ENCODE results near the gene PTRHD1.

PTRHD1 gene

DNA sequence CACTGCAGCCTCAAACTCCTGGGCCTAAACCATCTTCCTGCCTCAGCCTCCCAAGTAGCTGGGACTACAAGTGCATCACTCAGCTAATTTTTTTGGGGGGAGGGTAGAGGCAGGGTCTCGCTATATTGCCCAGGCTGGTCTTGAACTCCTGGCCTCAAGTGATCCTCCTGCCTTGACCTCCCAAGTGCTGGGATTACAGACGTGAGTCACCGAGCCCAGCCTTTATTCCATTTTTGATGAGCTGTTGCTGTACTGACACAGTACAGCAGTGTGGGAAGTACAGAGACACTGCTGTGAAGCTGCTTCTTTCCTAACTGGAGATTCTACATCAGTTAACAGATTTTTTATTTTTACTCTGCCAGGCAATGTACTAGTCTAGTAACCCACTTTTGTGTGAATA is 18.8 kb downstream of the PTRHD1 start:
- POLR2A ChIA-PET: interaction anchor here (1.4 kb wide), 1 partner anchor 19 kb away, joined by 4 read pairs; the partner anchor contains the start of genes CENPO and PTRHD1
- CTCF ChIA-PET: interaction anchor here (0.6 kb wide), 1 partner anchor 54 kb away, joined by 3 read pairs; no protein-coding TSS in a partner anchor
- no peak for DNase-seq (ENCODE audit: extremely low spot score)
- TF ChIP-seq HDGF (IDR thresholded peaks at IDR 0.05; ENCODE audit: borderline replicate concordance): no peak
- no peak for TF ChIP-seq BHLHE40 (IDR thresholded peaks at IDR 0.05; ENCODE audit: borderline replicate concordance)
- TF ChIP-seq ARNT (IDR thresholded peaks at IDR 0.05): no peak
- no peak for TF ChIP-seq FOXK2 (IDR thresholded peaks at IDR 0.05)
- TF ChIP-seq ELF4 (IDR thresholded peaks at IDR 0.05): no peak
- TF ChIP-seq NFRKB (IDR thresholded peaks at IDR 0.05): no peak
- TF ChIP-seq FOXM1 (IDR thresholded peaks at IDR 0.05; ENCODE audit: borderline replicate concordance): no peak

DNA sequence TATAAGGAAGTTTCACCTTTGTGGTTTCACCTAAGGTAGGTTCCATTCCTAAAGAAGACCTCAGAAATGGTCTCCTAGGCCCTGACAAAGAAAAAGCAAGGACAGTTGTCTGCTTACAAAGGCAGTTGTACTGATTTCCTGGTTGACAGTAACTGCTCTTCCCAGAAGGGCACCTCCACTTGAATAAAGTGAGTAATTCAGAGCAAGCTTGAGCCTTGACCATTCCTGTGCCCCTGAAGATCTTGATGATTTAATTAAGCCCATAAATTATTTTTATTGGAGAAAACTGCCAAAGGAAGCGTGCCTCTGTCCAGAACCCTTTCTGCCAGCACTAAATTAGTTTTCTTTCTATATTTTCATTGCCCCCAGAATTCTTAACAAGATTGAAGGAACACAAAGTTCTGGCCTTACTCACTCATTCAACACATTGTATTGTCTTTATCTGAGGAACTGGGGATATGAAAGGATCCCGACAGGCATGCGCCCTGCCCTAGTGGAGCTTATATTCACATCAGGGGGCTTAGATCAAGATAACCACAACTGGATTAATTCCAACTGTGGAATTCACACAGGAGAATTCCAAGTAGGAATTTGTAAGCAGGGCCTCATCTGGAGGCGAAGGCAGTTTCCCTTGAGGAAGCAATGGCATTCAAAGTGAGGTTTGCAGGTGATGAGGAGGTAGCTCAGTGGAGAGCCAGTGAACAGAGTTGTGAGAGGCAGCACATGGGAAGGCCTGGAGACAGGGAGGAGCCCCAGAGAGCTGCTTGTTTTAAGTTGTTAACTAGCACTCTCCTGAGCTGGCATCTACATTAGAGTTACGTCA is 21.2 kb downstream of the PTRHD1 start:
- POLR2A ChIA-PET: interaction anchor here (1.4 to 1.9 kb wide), 2 partner anchors 10 to 19 kb away, joined by 3 to 5 read pairs; no protein-coding TSS in a partner anchor
- DNase-seq (ENCODE audit: extremely low spot score): peak; percentile 19
- TF ChIP-seq, protein P1, sequence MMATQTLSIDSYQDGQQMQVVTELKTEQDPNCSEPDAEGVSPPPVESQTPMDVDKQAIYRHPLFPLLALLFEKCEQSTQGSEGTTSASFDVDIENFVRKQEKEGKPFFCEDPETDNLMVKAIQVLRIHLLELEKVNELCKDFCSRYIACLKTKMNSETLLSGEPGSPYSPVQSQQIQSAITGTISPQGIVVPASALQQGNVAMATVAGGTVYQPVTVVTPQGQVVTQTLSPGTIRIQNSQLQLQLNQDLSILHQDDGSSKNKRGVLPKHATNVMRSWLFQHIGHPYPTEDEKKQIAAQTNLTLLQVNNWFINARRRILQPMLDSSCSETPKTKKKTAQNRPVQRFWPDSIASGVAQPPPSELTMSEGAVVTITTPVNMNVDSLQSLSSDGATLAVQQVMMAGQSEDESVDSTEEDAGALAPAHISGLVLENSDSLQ (IDR thresholded peaks at IDR 0.05): peak; percentile 77
- TF ChIP-seq FOXM1 (IDR thresholded peaks at IDR 0.05; ENCODE audit: borderline replicate concordance) (no peak), SP1 (IDR thresholded peaks at IDR 0.05) (no peak), ZNF384 (IDR thresholded peaks at IDR 0.05) (no peak)
- CTCF ChIA-PET: no interaction called here

DNA sequence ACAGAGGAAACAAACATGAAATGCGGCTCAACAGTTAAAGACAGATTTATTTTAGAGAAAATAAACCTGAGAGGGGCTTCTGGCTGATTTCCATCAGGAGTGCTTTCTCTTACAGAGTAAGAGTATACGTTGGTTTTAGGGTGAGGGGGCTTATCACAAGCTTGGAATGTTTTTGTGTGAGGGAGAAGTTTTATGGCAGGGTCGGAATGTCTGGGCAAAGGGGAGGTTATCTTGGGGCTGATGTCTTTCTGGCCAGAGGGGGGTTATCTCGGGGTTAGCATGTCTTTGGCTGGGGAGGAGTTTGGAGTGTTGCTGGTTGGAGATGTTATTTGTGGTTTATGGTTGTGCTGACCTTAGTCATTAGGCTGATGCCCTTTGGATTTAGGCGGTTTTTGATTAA is 22.1 kb downstream of the PTRHD1 start:
- ChIA-PET POLR2A (interaction anchor here (1.9 kb wide), 1 partner anchor 9 kb away, joined by 5 read pairs; no protein-coding TSS in a partner anchor), CTCF (interaction anchor here (0.6 kb wide), 1 partner anchor 43 kb away, joined by 3 read pairs; no protein-coding TSS in a partner anchor)
- no peak for TF ChIP-seq TARDBP (IDR thresholded peaks at IDR 0.05)
- no peak for TF ChIP-seq HDGF (IDR thresholded peaks at IDR 0.05; ENCODE audit: borderline replicate concordance)
- TF ChIP-seq FOXM1 (IDR thresholded peaks at IDR 0.05; ENCODE audit: borderline replicate concordance): no peak
- TF ChIP-seq ELF4 (IDR thresholded peaks at IDR 0.05): no peak
- TF ChIP-seq SP1 (IDR thresholded peaks at IDR 0.05): no peak
- no peak for TF ChIP-seq ZNF384 (IDR thresholded peaks at IDR 0.05)
- no peak for TF ChIP-seq SUZ12 (IDR thresholded peaks at IDR 0.05)
- no peak for TF ChIP-seq LEF1 (IDR thresholded peaks at IDR 0.05; ENCODE audit: borderline replicate concordance)
- no peak for TF ChIP-seq BHLHE40 (IDR thresholded peaks at IDR 0.05; ENCODE audit: borderline replicate concordance)
- TF ChIP-seq L3MBTL2 (conservative IDR thresholded peaks at IDR 0.05): no peak
- no peak for TF ChIP-seq FOXK2 (IDR thresholded peaks at IDR 0.05)
- TF ChIP-seq NFRKB (IDR thresholded peaks at IDR 0.05): no peak
- TF ChIP-seq ARNT (IDR thresholded peaks at IDR 0.05): no peak
- TF ChIP-seq, protein P1 (IDR thresholded peaks at IDR 0.05): no peak
- TF ChIP-seq FOXA1 (IDR thresholded peaks at IDR 0.05): no peak
- no peak for TF ChIP-seq CTBP1 (IDR thresholded peaks at IDR 0.05; ENCODE audit: borderline replicate concordance)
- no peak for DNase-seq (ENCODE audit: extremely low spot score)

DNA sequence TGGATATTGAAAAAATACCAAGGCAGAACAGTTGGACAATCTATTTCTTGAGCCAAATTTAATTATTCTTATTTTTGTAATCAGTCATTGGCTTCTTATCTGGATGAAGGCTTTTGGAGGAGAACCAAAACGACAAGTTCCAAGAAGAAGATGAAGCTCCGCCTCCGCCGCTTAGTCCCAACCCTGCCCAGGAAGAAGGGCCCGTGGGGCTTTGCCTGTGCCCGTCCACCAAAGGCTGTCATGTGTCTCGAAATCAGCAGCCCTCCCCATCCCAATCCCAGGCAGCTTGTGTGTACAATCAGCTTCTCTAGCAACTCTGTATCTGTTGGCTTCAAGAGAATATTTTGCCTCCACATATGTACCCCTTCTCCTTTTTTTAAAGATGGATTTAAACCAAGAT is 24.6 kb downstream of the PTRHD1 start:
- ChIA-PET CTCF (no interaction called here), POLR2A (no interaction called here)
- no peak for TF ChIP-seq ELF4 (IDR thresholded peaks at IDR 0.05)
- no peak for TF ChIP-seq FOXM1 (IDR thresholded peaks at IDR 0.05; ENCODE audit: borderline replicate concordance)
- no peak for TF ChIP-seq FOXK2 (IDR thresholded peaks at IDR 0.05)
- TF ChIP-seq NFRKB (IDR thresholded peaks at IDR 0.05): no peak
- TF ChIP-seq, protein P1 (IDR thresholded peaks at IDR 0.05): no peak
- no peak for TF ChIP-seq HDGF (IDR thresholded peaks at IDR 0.05; ENCODE audit: borderline replicate concordance)
- TF ChIP-seq ARNT (IDR thresholded peaks at IDR 0.05): no peak
- TF ChIP-seq FOXA1 (IDR thresholded peaks at IDR 0.05): no peak
- TF ChIP-seq BHLHE40 (IDR thresholded peaks at IDR 0.05; ENCODE audit: borderline replicate concordance): no peak
- no peak for TF ChIP-seq ZNF384 (IDR thresholded peaks at IDR 0.05)
- TF ChIP-seq SP1 (IDR thresholded peaks at IDR 0.05): no peak
- TF ChIP-seq CTBP1 (IDR thresholded peaks at IDR 0.05; ENCODE audit: borderline replicate concordance): no peak
- no peak for TF ChIP-seq LEF1 (IDR thresholded peaks at IDR 0.05; ENCODE audit: borderline replicate concordance)
- no peak for TF ChIP-seq SUZ12 (IDR thresholded peaks at IDR 0.05)
- no peak for TF ChIP-seq L3MBTL2 (conservative IDR thresholded peaks at IDR 0.05)
- TF ChIP-seq TARDBP (IDR thresholded peaks at IDR 0.05): no peak
- DNase-seq (ENCODE audit: extremely low spot score): no peak

DNA sequence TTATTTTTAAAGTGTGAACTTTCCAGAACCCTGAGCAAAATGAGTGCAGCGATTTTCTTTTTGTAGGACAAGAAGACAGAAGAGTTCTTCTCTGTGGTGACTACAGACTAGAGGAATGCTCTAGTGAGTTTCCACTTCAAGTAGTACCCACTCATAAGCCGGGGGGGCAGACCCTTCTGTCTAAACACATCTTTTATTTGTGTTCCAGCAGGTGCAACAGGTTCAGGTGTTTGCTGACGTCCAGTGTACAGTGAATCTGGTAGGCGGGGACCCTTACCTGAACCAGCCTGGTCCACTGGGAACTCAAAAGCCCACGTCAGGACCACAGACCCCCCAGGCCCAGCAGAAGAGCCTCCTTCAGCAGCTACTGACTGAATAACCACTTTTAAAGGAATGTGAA is 25.2 kb downstream of the PTRHD1 start:
- DNase-seq (ENCODE audit: extremely low spot score): no peak
- CTCF ChIA-PET: no interaction called here
- POLR2A ChIA-PET: no interaction called here
- TF ChIP-seq BHLHE40 (IDR thresholded peaks at IDR 0.05; ENCODE audit: borderline replicate concordance): no peak
- no peak for TF ChIP-seq ARNT (IDR thresholded peaks at IDR 0.05)
- TF ChIP-seq FOXA1 (IDR thresholded peaks at IDR 0.05): no peak
- TF ChIP-seq FOXM1 (IDR thresholded peaks at IDR 0.05; ENCODE audit: borderline replicate concordance): no peak
- TF ChIP-seq LEF1 (IDR thresholded peaks at IDR 0.05; ENCODE audit: borderline replicate concordance): no peak
- TF ChIP-seq NFRKB (IDR thresholded peaks at IDR 0.05): no peak
- no peak for TF ChIP-seq FOXK2 (IDR thresholded peaks at IDR 0.05)
- no peak for TF ChIP-seq L3MBTL2 (conservative IDR thresholded peaks at IDR 0.05)
- no peak for TF ChIP-seq SP1 (IDR thresholded peaks at IDR 0.05)
- no peak for TF ChIP-seq ELF4 (IDR thresholded peaks at IDR 0.05)
- no peak for TF ChIP-seq SUZ12 (IDR thresholded peaks at IDR 0.05)
- no peak for TF ChIP-seq HDGF (IDR thresholded peaks at IDR 0.05; ENCODE audit: borderline replicate concordance)
- TF ChIP-seq CTBP1 (IDR thresholded peaks at IDR 0.05; ENCODE audit: borderline replicate concordance): no peak
- TF ChIP-seq ZNF384 (IDR thresholded peaks at IDR 0.05): no peak
- TF ChIP-seq, protein P1 (IDR thresholded peaks at IDR 0.05): no peak
- no peak for TF ChIP-seq TARDBP (IDR thresholded peaks at IDR 0.05)
